Activated T-helper 2 cell treated with anti-CD3 and anti-CD28 coated beads, Interferon-gamma antibody, Interleukin-2, Interleukin-4, amounts not matched to agents 10 μg/mL and 5 μg/mL and 100 μg/mL, durations not matched to agents 14 hours and 24 hours and 36 hours (primary cell): ENCODE data around the gene ABHD5. TPM values are rescaled to one million over a fixed set of nuclear protein-coding genes. Genes with fewer than 3 reads are reported as not detected.

ENCODE experiments used
- DNase-seq: peaks from one replicate; pipeline ENCODE4 v3.0.0; 2021; ENCODE audit warnings: low spot score
- H3K27ac Mint-ChIP-seq: one replicate; pipeline ENCODE4 v1.8.0; 2021; ENCODE audit warnings: mixed read lengths
- H3K27me3 Mint-ChIP-seq: one replicate; pipeline ENCODE4 v1.8.0; 2021; ENCODE audit warnings: low read depth, mixed read lengths
- H3K36me3 Mint-ChIP-seq: one replicate; pipeline ENCODE4 v1.8.0; 2021; ENCODE audit warnings: low read depth, mixed read lengths
- H3K4me1 Mint-ChIP-seq: one replicate; pipeline ENCODE4 v1.8.0; 2021; ENCODE audit warnings: low read depth, mixed read lengths
- H3K4me3 Mint-ChIP-seq: one replicate; pipeline ENCODE4 v1.8.0; 2021; ENCODE audit warnings: low read depth, mild to moderate bottlenecking, moderate library complexity, mixed read lengths
- H3K9me3 Mint-ChIP-seq: one replicate; pipeline ENCODE4 v1.8.0; 2021; ENCODE audit warnings: mixed read lengths
- intact Hi-C: fragments of 100-400 bp; cut with micrococcal nuclease; formaldehyde crosslinking; loops from one replicate; pipeline ENCODE4 v1.15.1; 2023
- total RNA-seq: library from RNA; stranded (reverse); gene quantifications from 2 replicates; pipeline ENCODE4 v1.2.3, GENCODE V29; 2022

Gene ABHD5
- total RNA-seq, 1 donor from 2014 or later: 11.9 TPM

GRCh38 chr3:43688245-43688650 is 2.5 kb upstream of the ABHD5 start:
- H3K4me3 Mint-ChIP-seq: no peak overlapping the region
- peaks cover 8% of the 10 kb centered on the region for H3K27me3 Mint-ChIP-seq
- no peaks in the 10 kb centered on the region for H3K9me3 Mint-ChIP-seq
- H3K36me3 Mint-ChIP-seq: no peaks in the 10 kb centered on the region
- peaks cover 19% of the 10 kb centered on the region for H3K4me1 Mint-ChIP-seq
- DNase-seq: no peak
- no peak overlapping the region for H3K27ac Mint-ChIP-seq
- intact Hi-C loops: no loop called here

DNA sequence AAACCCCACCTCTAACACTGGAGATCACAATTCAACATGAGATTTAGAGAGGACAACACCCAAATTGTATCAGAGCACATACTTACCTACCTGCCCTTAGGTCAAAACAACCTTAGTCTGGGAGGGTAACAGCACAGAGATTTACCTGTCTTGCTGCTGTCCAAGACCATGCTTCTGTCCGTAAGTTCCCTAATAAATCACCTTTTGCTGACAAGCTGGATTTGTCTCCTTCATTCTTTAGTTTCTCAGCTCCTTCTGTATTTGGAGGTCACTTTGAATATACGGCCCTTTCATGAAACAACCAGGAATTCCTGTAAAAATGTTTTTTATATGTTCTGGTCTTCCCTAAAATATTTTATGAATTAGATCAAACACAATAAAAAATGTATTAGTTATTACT is 1.6 kb upstream of the ABHD5 start:
- Mint-ChIP-seq H3K9me3 (no peaks in the 10 kb centered on the region), H3K27me3 (peaks cover 8% of the 10 kb centered on the region), H3K36me3 (no peaks in the 10 kb centered on the region), H3K4me1 (peaks cover 23% of the 10 kb centered on the region), H3K4me3 (no peak overlapping the region), H3K27ac (no peak overlapping the region)
- intact Hi-C loops: no loop called here
- no peak for DNase-seq

GRCh38 chr3:43689766-43690399 is 855 bp upstream of the ABHD5 start:
- Mint-ChIP-seq H3K27me3 (peaks cover 8% of the 10 kb centered on the region), H3K9me3 (no peaks in the 10 kb centered on the region), H3K4me1 (peaks cover 23% of the 10 kb centered on the region), H3K36me3 (no peaks in the 10 kb centered on the region), H3K4me3 (peak overlapping the region; percentile 83), H3K27ac (no peak overlapping the region)
- no peak for DNase-seq
- intact Hi-C loops: loop anchor here (1.0 to 5.0 kb wide), 3 partner anchors 68 to 583 kb away; partner anchors contain the start of genes ANO10 and POMGNT2

- Mint-ChIP-seq H3K27ac (peak overlapping the region; percentile 24), H3K27me3 (peaks cover 8% of the 10 kb centered on the region), H3K4me1 (peaks cover 27% of the 10 kb centered on the region), H3K36me3 (no peaks in the 10 kb centered on the region), H3K4me3 (peak overlapping the region; percentile 85), H3K9me3 (no peaks in the 10 kb centered on the region)
- intact Hi-C loops: loop anchor here (2.0 to 5.0 kb wide), 2 partner anchors 394 to 585 kb away; partner anchors contain the start of gene POMGNT2
- peak; percentile 30 for DNase-seq
These were observed 620 bp downstream of the ABHD5 start for GRCh38 chr3:43691120-43691995.

DNA sequence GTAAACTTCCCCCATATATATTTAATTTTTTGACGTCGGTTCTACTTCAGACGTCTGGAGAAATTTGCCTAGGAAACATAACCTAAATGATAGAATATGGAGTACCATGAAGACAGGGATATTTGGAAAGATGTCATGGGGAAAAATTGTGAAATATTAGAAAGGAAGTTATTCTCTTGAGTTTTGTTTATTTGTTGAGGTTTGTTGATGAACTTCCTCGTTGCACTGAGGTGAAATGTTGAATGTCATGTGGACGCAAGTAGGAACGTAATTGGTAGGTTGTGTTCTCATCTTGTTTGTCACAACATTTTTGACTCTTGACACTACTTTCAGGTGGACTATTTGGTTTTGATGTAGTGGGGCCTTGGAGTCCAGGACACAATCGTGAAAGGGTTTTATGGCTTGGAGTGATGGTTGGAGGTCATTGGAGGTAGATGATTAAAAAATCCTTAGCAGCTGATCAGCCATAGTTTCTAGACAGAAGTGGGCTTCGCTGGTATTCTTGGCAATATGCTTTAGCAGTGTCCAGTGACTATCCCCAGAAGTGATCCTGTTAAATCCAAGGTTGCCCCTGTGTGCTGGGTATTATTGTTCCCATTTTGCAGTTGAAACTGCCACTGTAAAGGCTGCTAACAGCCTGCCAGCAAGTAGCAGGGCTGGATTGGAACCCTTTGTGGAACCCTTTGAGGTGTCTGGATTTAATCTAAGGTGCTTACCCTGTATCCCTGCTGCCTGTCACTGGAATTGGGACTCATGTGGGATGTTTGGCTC is 1.5 kb downstream of the ABHD5 start:
- intact Hi-C loops: loop anchor here (5.0 kb wide), 1 partner anchor 395 kb away; no protein-coding TSS in a partner anchor
- Mint-ChIP-seq H3K27ac (no peak overlapping the region), H3K36me3 (no peaks in the 10 kb centered on the region), H3K4me3 (peak overlapping the region; percentile 85), H3K27me3 (peaks cover 8% of the 10 kb centered on the region), H3K4me1 (peaks cover 27% of the 10 kb centered on the region), H3K9me3 (no peaks in the 10 kb centered on the region)
- DNase-seq: no peak

DNA sequence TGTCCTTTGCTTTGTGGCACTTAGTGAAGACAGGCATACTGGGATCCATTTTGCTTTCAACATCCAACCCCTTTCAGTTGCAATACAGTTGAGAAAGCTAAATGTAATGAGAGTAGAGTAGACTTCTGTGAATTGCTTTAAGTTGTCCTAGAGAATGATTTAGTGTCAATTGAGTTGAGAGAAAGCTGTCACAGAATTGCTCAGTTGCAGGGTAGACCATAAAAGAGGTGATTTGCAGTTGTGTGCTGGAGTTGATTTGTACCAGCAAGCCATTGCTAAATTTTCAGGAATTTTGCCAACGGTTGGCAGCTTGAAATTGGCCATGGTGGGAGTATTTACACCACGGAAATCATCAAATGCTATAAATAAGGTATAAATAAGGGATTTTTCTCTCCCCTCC is 2.2 kb downstream of the ABHD5 start:
- no peak for DNase-seq
- Mint-ChIP-seq H3K4me1 (peaks cover 27% of the 10 kb centered on the region), H3K9me3 (no peaks in the 10 kb centered on the region), H3K27ac (no peak overlapping the region), H3K4me3 (no peak overlapping the region), H3K36me3 (no peaks in the 10 kb centered on the region), H3K27me3 (peaks cover 8% of the 10 kb centered on the region)
- intact Hi-C loops: loop anchor here (5.0 kb wide), 1 partner anchor 396 kb away; no protein-coding TSS in a partner anchor

- peaks cover 27% of the 10 kb centered on the region for H3K4me1 Mint-ChIP-seq
- no peak for DNase-seq
- H3K9me3 Mint-ChIP-seq: no peaks in the 10 kb centered on the region
- no peak overlapping the region for H3K4me3 Mint-ChIP-seq
- H3K27ac Mint-ChIP-seq: no peak overlapping the region
- peaks cover 8% of the 10 kb centered on the region for H3K27me3 Mint-ChIP-seq
- no peaks in the 10 kb centered on the region for H3K36me3 Mint-ChIP-seq
- intact Hi-C loops: loop anchor here (5.0 kb wide), 1 partner anchor 396 kb away; no protein-coding TSS in a partner anchor
These were observed 2.9 kb downstream of the ABHD5 start for GRCh38 chr3:43693594-43693993.

DNA sequence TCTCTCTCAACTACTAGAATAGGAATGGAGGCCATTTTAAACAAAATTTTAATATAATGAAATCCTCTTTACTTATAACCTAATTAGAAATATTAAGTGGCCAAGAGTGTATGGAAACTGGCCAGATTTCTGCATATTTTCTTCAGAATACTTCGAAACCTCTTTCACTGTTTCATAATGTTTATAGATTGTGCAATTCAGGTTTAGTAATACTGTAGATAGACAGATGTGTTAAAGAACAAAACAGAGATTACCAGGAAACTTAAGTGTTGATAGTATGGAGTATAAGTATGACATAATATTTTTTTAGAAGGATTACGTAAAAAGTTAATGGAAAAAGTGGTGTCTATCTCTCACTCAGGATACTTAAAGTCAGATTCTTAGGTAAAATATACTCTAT is 4.7 kb downstream of the ABHD5 start:
- Mint-ChIP-seq H3K4me3 (no peak overlapping the region), H3K4me1 (peaks cover 24% of the 10 kb centered on the region), H3K27me3 (no peaks in the 10 kb centered on the region), H3K27ac (no peak overlapping the region), H3K9me3 (no peaks in the 10 kb centered on the region), H3K36me3 (peaks cover 7% of the 10 kb centered on the region)
- no peak for DNase-seq
- intact Hi-C loops: no loop called here

GRCh38 chr3:43695863-43696262 is 5.1 kb downstream of the ABHD5 start:
- H3K4me1 Mint-ChIP-seq: peaks cover 22% of the 10 kb centered on the region
- DNase-seq: no peak
- H3K27me3 Mint-ChIP-seq: no peaks in the 10 kb centered on the region
- intact Hi-C loops: no loop called here
- H3K4me3 Mint-ChIP-seq: no peak overlapping the region
- peaks cover 7% of the 10 kb centered on the region for H3K36me3 Mint-ChIP-seq
- no peak overlapping the region for H3K27ac Mint-ChIP-seq
- no peaks in the 10 kb centered on the region for H3K9me3 Mint-ChIP-seq

- DNase-seq: no peak
- H3K27ac Mint-ChIP-seq: no peak overlapping the region
These were observed 5.7 kb downstream of the ABHD5 start for GRCh38 chr3:43696441-43696840.

GRCh38 chr3:43696881-43697280 is 6.1 kb downstream of the ABHD5 start:
- H3K9me3 Mint-ChIP-seq: no peaks in the 10 kb centered on the region
- no peak for DNase-seq
- no peak overlapping the region for H3K27ac Mint-ChIP-seq
- H3K4me3 Mint-ChIP-seq: no peak overlapping the region
- peaks cover 7% of the 10 kb centered on the region for H3K36me3 Mint-ChIP-seq
- H3K27me3 Mint-ChIP-seq: no peaks in the 10 kb centered on the region
- peaks cover 19% of the 10 kb centered on the region for H3K4me1 Mint-ChIP-seq
- intact Hi-C loops: no loop called here

More at GRCh38 chr3:43696441-43696840, 5.7 kb downstream of the ABHD5 start:
- no peaks in the 10 kb centered on the region for H3K27me3 Mint-ChIP-seq
- no peak overlapping the region for H3K4me3 Mint-ChIP-seq
- intact Hi-C loops: no loop called here
- H3K4me1 Mint-ChIP-seq: peaks cover 22% of the 10 kb centered on the region
- H3K36me3 Mint-ChIP-seq: peaks cover 7% of the 10 kb centered on the region
- H3K9me3 Mint-ChIP-seq: no peaks in the 10 kb centered on the region

DNA sequence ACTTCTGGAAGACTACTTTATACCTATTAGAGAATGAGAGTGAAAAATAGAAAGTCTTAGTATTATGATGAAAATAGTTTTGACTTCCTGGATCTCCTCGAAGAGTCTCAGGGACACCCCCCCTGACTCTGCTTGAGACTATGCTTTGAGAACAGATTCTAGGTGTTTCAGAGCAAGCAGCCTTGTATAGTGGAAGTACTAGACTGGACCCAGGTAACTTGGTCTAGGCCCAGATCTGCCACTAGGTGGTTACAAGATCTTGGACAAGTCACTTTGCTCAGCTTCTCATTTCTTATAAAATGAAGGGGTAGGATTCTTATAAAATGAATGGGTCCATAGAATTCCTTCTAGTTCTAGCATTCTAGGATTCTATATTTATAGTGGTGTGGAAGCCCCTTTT is 9.1 kb downstream of the ABHD5 start:
- Mint-ChIP-seq H3K4me1 (peaks cover 6% of the 10 kb centered on the region), H3K27me3 (no peaks in the 10 kb centered on the region), H3K4me3 (no peak overlapping the region), H3K27ac (no peak overlapping the region), H3K36me3 (peaks cover 16% of the 10 kb centered on the region), H3K9me3 (no peaks in the 10 kb centered on the region)
- no peak for DNase-seq
- intact Hi-C loops: no loop called here
